Measurements from ENCODE around the gene PCCA.

PCCA gene

GRCh38 chr13:100480676-100481075 is 391.8 kb downstream of the PCCA start:
- no peak for DNase-seq

- DNase-seq: no peak
These were observed 394.2 kb downstream of the PCCA start for GRCh38 chr13:100483139-100483538.

GRCh38 chr13:100483841-100484381 is 395.0 kb downstream of the PCCA start:
- no peak for DNase-seq

GRCh38 chr13:100484702-100485101 is 395.8 kb downstream of the PCCA start:
- no peak for DNase-seq

GRCh38 chr13:100485265-100485664 is 396.4 kb downstream of the PCCA start:
- DNase-seq: no peak

- DNase-seq: peak; percentile 79
These were observed 401.8 kb downstream of the PCCA start for GRCh38 chr13:100490692-100491091.

DNA sequence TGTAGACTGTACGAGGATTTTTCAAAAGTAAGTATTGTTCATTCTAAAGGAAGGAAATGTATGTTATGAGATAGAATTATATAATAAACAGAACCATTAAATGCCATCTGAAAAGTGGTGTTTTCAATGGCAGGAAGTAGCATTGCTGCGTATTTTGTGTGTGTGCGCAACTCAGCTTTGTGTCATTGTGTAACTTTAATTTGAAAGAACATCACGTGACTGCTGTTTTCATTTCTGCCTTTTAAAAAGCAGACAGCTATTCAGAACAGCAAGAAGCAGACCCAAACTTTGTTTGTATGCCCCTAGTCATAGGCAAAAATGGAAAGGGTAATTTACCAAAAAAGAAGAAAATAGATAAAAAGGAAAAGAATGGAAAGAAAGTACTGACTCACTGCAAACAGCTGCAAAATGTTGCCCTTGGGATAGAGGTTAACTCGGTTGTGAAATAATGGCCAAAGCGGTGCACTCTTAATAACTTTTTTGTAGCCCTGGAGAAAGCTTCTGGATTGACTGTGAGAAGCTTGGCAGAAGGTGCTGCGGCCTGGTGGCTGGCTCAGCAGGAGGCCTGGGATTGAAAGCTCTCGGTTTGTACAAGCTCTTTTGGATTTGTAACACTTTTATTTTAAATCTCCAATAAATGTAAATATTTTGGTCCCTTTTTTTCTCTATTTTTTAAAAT is 402.4 kb downstream of the PCCA start:
- DNase-seq: no peak

- no peak for DNase-seq
These were observed 404.5 kb downstream of the PCCA start for GRCh38 chr13:100493418-100493817.

DNA sequence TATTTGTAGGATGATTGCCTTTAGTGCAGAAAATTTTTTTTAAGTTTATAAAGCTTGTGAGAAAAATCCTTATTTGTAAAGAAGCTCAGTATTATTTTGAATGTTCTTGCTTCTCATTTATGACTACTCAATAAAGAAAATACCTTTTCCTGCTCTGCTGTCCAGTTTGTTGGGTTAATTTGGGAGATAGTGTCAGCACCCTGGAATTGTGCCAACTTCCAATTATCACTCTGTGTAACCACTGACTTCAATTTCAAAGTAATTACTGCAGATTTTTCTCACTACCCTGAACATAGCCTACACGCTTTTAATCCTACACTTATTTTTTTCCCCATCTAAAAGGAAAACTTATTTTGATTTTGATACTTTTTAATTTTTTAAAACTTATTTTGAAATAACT is 406.6 kb downstream of the PCCA start:
- DNase-seq: peak; percentile 82

DNA sequence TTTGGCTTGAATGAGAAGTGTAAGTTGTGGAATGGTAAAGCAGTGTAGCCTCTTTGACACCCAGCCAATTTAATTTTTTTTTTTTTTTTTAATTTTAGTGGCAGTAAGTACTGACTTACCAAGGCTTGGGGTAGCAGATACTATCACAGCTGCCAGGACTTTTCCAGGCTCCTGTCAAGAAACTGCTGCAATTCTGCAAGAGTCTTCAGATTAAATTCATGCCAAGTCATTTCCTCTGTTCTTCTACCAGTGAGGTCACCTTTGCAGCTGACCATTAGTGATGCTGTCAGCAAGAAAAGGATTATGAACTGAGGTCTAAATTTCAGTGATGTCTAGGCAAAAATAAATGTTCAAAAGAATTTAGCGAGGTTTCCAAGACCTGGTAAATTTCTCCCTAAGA is 408.5 kb downstream of the PCCA start:
- no peak for DNase-seq

DNA sequence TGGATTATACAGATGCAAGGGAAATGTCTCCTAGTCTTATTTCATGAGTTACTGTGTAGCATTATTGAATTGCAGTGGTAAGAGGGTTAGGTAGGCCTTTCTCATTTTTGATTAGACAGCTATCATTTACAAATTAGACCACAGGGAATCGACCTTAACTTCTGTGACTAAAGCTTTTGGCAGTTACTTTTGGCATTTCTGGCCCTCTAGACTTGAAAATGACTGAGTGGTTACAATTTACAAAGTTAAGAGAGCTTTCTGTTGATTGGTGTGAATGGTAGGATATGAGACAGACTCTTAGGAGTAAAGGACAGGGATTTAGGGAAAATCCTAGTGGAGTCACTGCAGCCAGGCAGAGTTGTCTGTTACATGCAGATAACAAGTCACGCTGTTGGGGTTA is 413.6 kb downstream of the PCCA start:
- DNase-seq: no peak

- no peak for DNase-seq
These were observed 414.7 kb downstream of the PCCA start for GRCh38 chr13:100503622-100504021.

GRCh38 chr13:100506154-100506553 is 417.3 kb downstream of the PCCA start:
- DNase-seq: no peak

GRCh38 chr13:100506600-100507422 is 417.9 kb downstream of the PCCA start:
- no peak for DNase-seq

DNA sequence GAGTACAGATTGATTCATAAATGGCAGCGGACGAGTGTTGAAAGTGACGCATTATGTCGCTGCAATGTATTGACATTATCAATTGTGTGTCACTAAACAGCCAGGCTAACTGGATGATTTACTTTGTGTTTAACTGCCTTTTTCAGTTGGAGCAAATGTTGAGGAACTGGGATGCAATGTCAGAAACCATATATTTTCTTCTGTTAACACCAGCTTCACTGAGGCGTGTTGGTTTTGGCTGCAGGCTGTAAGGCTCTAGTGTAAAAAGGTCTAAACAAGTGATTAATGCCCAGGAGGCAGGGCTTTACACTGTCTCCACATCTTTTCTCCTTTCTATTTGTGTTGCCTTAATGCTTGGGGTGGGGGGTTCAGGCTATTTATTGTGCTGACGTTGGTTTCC is 419.6 kb downstream of the PCCA start:
- peak; percentile 96 for DNase-seq

GRCh38 chr13:100508996-100509395 is 420.1 kb downstream of the PCCA start:
- peak; percentile 42 for DNase-seq

DNA sequence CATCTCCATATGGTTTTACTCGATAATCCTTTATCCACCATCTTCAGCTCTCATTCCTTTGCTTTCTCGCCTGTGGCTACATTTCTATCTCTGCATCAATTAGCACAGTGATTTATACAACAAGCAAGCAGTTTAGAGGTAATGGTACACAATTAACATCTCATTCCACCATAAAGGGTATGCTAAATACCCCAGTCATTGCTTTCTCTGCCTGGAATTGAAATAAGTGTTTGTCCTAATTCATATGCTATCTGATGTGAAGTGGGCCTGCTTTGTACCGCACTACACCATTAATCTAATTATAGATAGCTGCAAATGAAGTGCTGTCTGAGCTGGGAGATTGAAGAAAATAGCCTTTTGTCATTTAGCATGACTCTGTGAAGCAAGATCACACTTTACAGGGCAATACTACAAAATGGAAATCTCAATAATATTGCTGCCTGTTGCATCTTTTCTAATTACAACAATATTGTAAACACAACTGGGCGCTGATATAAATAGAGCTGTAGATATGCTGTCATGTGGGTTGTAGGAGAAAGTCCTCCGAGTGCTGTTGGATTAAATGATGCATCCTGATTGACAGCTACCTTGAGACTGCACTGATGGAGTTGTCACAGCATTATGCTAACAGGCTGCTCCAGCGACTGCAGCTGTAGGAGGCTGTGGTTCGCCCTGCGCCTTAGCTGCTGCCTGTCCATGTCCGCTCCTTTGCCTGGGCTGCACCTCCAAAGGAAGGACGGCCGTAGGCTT is 421.5 kb downstream of the PCCA start:
- DNase-seq: peak; percentile 85

DNA sequence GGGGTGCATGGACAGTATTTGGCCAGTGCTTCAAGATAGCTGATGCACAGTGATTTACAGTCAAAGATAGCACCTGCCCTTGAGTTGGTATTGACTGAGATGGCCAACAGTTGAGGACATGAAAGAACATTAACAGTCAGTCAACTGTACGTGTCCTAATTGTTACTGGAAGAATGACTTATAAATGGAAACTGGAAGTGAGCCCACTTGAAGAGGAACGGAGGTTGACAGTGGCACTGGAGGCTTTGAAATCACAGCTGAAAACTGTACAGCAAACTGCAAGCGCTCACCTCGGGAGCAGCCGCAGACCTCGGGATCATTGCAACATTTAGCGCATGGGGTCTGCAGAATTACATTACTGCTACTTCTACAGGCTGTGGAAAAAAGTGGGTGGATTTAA is 422.6 kb downstream of the PCCA start:
- no peak for DNase-seq

DNA sequence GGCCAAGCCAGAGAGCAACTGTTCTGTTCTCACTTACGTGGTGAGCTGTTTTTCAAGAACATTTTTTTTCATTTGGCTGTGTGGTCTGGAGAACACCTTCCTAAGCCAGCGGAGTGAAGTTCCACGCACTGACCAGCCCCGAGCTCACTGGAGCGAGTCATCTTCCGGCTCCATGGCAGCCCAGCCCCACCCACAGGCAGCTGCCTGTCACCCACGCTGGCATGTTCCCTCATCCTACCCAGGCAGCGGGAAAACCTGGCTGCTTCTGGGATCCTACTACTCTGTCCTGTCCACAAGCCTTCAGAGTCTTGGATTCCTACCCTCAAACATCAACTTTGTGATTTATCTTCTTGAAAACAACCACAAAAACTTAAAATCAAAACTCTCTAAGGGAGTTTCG is 423.5 kb downstream of the PCCA start:
- no peak for DNase-seq

GRCh38 chr13:100513171-100513570 is 424.3 kb downstream of the PCCA start:
- no peak for DNase-seq

- peak; percentile 92 for DNase-seq
These were observed 425.2 kb downstream of the PCCA start for GRCh38 chr13:100513987-100514670.

DNA sequence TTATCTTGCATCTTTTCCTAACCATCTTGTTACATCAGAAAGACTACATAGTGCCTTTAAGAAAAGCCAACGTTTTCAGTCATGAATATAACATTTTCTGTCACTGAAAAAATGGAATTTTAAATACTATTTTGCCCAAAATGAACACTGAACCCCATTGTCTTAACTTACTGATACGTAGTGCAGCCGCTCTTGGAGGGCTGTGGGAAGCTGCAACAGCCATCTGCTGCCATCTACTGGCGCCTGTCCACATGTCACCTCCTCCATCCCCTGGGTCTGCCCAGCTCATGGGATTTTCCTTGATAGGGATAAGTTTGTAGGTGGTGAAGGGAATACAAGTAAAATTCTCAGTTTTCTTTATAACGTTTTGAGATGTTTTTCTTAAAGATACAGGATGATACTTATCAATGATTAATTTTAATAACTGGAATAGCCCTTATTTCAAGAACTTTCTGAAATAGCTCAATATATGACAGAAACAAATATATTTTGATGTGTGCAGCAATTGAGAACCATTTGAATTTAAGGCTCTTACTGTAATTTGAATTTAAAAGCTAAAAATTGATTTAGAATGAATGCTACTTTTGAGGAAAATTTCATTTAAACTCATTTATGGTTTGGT is 426.0 kb downstream of the PCCA start:
- DNase-seq: peak; percentile 83

All from NCI-H1417 treated with DMSO at 0.1 percent for 48 hours (cell line).